Muscle of back (tissue), 11 donors: Measurements from ENCODE around the gene PCDHGA2. TPM values are rescaled to one million over a fixed set of nuclear protein-coding genes. Genes with fewer than 3 reads are reported as not detected.
"Not testable (repeated sequence)": the region's sequence is repeated elsewhere in the genome, so short reads cannot be mapped to it uniquely, and the experiment has no call there.

Source experiments
- DNase-seq, 3 donors: peaks; one replicate each; pipeline versions ENCODE4 v3.0.0 to v3.0.0-alpha.2; 2013
- polyA plus RNA-seq, 10 donors: library from polyadenylated mRNA; unstranded; fragments of 120-200 nt; gene quantifications; one replicate each; pipeline ENCODE4 v1.2.1, GENCODE V29; 2013; ENCODE audit not compliant: insufficient read length in 10 of 10

Gene PCDHGA2
- polyA plus RNA-seq, 10 donors, result 1.7 to 3.1 (median 2.4) TPM

- DNase-seq, result peak in 1 of 3 donors; percentile 17
These were observed 5.4 kb downstream of the PCDHGA2 start for GRCh38 chr5:141343953-141344463.

DNA sequence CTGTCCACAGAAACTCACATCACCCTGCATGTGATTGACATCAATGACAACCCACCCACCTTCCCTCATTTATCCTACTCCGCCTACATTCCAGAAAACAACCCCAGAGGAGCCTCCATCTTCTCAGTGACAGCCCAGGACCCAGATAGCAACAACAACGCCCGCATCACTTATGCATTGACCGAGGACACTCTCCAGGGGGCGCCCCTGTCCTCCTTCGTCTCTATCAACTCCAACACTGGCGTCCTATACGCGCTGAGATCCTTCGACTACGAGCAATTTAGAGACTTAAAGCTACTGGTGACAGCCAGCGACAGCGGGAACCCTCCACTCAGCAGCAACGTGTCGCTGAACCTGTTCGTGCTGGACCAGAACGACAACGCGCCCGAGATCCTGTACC lies 6.8 kb downstream of the PCDHGA2 start:
- no peak for DNase-seq

GRCh38 chr5:141346017-141346416 lies 7.5 kb downstream of the PCDHGA2 start:
- not testable (repeated sequence) for DNase-seq

GRCh38 chr5:141349917-141350619 lies 11.5 kb downstream of the PCDHGA2 start, which contains the start of gene PCDHGB1:
PCDHGB1 (plus strand) TSS chr5:141350099; CDS start chr5:141350261, 162 bp downstream.
- DNase-seq, result no peak

- no peak for DNase-seq
These were observed 13.0 kb downstream of the PCDHGA2 start for GRCh38 chr5:141351591-141351990.

DNA sequence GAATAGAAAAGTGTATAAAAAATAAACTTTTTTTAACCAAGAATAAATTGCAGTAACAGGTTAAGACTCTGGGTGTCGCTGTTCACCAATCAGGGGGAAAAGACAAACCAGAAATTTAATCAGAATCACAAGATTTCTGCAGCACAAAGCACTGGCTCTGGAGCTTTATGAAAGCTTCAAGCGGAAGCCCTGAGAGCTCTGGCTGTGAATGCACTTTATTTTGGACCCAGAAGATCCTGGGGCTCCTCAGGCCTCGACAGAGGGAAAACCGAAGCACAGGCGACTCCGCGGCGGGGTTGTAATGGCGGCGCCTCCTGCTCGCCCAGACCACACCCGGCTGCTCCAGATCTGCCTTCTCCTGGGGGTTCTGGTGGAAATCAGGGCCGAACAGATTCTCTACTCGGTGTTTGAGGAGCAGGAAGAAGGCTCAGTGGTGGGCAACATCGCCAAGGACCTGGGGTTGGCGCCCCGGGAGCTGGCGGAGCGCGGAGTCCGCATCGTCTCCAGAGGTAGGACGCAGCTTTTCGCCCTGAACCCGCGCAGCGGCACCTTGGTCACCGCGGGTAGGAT lies 16.4 kb downstream of the PCDHGA2 start, which contains the start of gene PCDHGA4:
PCDHGA4 (plus strand) TSS at position 122 of the 570 bp plus-strand sequence; CDS start at position 209, 87 bp downstream.
- no peak for DNase-seq

- no peak for DNase-seq
These were observed 17.1 kb downstream of the PCDHGA2 start for GRCh38 chr5:141355641-141356040.

GRCh38 chr5:141356133-141356532 lies 17.6 kb downstream of the PCDHGA2 start:
- DNase-seq, result no peak

GRCh38 chr5:141356950-141357349 lies 18.4 kb downstream of the PCDHGA2 start:
- no peak for DNase-seq

DNA sequence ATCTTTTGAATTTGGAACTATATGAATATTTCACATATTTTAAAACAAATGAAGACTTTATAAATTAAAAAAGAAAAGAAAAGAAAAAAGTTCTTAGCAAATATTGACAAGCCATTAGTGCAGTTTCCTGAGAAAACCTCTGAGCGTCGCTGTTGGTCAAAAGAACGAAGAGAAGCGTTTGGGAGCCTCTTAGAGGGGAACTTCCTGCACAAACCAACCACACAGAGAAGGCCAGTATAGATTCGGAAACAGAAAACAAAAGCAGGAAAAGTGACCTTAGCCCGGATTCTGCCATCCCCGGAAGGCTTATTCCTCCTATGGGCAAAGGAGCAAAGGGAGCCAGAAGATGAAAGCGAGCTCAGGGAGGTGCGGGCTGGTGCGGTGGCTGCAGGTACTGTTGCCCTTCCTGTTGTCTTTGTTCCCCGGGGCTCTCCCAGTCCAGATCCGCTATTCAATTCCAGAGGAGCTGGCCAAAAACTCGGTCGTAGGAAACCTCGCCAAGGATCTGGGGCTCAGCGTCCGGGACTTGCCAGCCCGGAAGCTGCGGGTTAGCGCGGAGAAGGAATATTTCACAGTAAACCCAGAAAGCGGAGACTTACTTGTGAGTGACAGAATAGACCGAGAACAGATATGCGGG lies 21.3 kb downstream of the PCDHGA2 start, which contains the start of gene PCDHGB2:
PCDHGB2 (plus strand) TSS at position 205 of the 637 bp plus-strand sequence; CDS start at position 347, 142 bp downstream.
- DNase-seq, result peak in 1 of 3 donors; percentile 11

DNA sequence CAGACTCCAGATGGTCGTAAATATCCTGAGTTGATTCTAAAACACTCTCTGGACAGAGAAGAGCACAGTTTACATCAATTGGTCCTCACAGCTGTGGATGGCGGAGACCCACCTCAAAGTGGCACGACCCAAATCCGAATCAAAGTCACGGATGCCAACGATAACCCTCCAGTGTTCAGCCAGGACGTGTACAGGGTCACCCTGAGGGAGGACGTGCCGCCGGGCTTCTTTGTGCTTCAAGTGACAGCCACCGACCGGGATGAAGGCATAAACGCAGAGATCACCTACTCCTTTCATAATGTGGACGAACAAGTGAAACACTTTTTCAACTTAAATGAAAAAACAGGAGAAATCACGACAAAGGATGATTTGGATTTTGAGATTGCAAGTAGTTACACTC lies 22.1 kb downstream of the PCDHGA2 start:
- DNase-seq, result no peak

DNA sequence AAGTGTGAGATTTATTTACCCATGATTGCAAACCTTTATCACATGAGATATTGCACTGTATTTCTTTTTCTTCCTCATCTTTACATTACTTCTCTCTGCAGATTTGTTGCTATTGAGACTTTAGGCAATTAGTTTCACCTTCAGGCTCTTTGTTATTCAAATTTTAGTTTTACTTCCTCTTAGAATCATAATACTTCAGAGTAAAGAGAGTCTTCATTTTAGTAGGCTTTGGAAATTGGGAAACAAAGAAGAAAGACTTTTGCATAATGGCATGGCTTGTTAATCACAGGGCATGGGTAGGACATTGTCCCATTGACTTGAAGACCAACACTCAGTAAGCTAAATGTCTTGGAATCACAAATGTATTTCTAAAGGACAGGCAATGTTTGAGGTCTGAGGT lies 24.2 kb downstream of the PCDHGA2 start:
- no peak for DNase-seq

- peak in 1 of 3 donors; percentile 17 for DNase-seq
These were observed 25.5 kb downstream of the PCDHGA2 start, which contains the start of gene PCDHGA5 for GRCh38 chr5:141363952-141364660. PCDHGA5 (plus strand) TSS chr5:141364162; CDS start chr5:141364331, 169 bp downstream.

DNA sequence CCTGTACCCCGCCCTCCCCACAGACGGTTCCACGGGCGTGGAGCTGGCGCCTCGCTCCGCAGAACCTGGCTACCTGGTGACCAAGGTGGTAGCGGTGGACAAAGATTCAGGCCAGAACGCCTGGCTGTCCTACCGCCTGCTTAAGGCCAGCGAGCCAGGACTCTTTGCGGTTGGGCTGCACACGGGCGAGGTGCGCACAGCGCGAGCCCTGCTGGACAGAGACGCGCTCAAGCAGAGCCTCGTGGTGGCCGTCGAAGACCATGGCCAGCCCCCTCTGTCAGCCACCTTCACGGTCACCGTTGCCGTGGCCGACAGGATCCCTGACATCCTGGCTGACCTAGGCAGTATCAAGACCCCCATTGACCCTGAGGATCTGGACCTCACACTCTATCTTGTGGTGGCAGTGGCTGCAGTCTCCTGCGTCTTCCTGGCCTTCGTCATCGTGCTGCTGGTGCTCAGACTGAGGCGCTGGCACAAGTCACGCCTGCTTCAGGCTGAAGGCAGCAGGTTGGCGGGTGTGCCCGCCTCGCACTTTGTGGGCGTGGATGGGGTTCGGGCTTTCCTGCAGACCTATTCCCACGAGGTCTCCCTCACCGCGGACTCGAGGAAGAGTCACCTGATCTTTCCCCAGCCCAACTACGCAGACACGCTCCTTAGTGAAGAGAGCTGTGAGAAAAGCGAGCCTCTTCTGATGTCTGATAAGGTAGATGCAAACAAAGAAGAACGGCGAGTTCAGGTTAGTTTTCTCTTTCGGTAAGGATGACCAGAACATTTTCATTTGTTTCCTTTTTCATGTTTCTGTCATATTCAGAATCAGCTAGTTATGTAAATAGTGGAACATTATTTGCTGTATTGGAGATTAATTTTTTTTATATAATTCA lies 27.7 kb downstream of the PCDHGA2 start:
- DNase-seq, result no peak

DNA sequence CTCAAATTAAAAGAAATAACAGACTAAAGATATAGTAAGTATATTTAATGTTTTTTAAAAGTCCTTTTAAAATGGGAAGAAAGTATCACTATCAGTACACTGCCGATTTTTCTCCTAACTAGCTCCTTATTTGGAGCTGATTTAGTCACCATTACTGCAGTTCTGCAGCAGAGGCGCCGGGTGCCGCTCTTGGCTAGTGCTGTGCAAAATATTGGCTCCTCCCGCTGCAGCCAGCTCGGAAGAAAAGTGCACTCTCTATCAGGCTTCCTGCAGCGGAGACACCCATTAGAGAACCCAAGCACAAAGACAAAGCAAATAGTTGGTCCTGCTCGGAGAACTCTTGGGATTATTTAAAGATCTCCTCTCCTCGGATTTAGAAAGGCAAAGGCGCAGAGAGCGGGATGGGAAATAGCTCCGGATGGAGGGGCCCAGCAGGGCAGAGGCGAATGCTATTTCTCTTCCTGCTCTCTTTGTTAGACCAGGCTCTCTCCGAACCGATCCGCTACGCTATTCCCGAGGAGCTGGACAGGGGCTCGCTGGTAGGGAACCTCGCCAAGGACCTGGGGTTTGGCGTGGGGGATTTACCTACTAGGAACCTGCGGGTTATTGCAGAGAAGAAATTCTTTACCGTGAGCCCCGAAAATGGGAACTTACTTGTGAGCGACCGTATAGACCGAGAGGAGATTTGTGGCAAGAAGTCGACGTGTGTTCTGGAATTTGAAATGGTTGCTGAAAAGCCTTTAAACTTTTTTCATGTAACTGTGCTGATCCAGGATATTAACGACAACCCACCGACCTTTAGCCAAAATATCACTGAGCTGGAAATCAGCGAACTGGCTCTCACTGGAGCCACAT lies 31.7 kb downstream of the PCDHGA2 start, which contains the start of gene PCDHGB3:
PCDHGB3 (plus strand) TSS at position 249 of the 855 bp plus-strand sequence; CDS start at position 402, 153 bp downstream.
- DNase-seq, result peak in 1 of 3 donors; percentile 17

GRCh38 chr5:141371572-141372475 lies 33.3 kb downstream of the PCDHGA2 start:
- no peak for DNase-seq

DNA sequence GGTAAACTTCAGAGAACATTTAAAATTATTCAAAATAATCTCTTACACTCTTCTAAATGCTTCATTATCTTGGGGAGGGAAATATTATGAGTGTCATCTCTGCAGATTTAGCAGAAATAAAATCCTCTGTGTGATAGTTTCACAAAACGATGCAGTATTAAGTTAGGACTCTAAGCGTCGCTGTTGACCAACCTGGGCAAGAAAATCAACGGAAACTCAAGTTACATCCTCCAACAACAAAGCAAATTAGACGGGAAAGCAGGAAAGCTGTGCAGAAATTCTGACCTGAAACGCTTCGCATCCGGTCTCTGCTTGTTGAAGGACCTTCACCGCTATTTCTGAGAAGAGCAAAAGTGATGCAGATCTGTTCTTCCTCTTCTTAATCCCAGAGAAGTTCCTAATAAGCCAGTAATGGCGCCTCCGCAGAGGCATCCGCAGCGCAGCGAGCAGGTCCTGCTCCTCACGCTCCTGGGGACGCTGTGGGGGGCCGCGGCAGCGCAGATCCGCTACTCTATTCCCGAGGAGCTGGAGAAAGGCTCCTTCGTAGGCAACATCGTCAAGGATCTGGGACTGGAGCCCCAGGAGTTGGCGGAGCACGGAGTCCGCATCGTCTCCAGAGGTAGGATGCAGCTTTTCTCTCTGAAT lies 35.2 kb downstream of the PCDHGA2 start, which contains the start of gene PCDHGA6:
PCDHGA6 (plus strand) TSS at position 219 of the 645 bp plus-strand sequence; CDS start at position 412, 193 bp downstream.
- DNase-seq, result peak in 1 of 3 donors; percentile 14

DNA sequence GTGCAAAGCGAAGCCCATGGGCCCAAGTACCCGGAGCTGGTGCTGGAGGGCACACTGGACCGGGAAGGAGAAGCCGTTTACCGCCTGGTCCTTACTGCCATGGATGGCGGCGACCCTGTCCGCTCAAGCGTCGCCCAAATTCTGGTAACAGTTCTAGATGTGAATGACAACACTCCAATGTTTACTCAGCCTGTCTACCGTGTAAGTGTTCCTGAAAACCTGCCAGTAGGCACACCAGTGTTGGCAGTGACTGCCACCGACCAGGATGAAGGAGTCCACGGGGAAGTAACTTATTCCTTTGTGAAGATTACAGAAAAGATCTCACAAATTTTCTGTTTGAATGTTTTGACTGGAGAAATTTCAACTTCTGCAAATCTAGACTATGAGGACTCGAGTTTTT lies 36.1 kb downstream of the PCDHGA2 start:
- DNase-seq, result no peak
